GM21360 (cell line): ENCODE data around the gene TAS2R46.

Experiments
- ATAC-seq: cut with Tn5 transposase; IDR thresholded peaks from one replicate; pipeline ENCODE4 v1.9.1; 2021; ENCODE audit warnings: mild to moderate bottlenecking, moderate library complexity; ENCODE audit not compliant: unreplicated experiment

Gene TAS2R46

DNA sequence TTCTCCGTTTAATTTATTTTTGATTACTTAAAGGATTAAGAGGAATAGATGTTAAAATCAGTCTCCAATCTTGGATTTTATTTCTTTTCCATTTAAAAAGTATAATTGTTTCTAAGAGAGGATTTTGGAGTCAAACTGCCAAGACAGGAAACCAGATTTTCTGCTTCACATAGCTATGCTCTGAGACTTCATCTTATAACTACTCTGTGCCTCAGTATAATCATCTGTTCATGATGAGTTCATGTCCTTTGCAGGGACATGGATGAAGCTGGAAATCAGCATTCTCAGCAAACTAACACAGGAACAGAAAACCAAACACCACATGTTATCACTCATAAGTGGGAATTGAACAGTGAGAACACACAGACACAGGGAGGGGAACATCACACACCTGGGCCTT, 21.9 kb downstream of the TAS2R46 start:
- no peak for ATAC-seq

- no peak for ATAC-seq
Measured at GRCh38 chr12:11039171-11039570, 22.9 kb downstream of the TAS2R46 start.

- ATAC-seq: peak; percentile 57
Measured at GRCh38 chr12:11033959-11034358, 28.1 kb downstream of the TAS2R46 start.

DNA sequence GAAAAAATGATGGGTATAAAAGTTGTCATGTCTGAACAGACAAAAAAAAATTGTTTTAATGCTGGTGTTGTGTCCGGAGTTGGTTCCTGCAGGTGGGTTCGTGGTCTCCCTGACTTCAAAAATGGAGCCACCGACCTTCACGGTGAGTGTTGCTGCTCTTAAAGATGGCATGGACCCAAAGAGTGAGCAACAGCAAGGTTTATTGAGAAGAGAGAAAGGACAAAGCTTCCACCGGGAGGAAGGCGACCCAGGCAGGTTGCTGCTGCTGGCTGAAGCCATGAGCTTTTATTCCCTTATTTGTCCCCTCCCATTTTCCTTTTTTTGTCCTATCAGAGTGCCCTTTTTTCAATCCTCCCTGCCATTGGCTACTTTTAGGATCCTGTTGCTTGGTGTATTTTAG, 30.8 kb downstream of the TAS2R46 start, which contains the start of gene TAS2R31:
TSS of gene TAS2R31 (minus strand) at position 101 of the 400 bp plus-strand sequence. CDS start at position 29, 72 bp downstream.
- ATAC-seq: no peak

DNA sequence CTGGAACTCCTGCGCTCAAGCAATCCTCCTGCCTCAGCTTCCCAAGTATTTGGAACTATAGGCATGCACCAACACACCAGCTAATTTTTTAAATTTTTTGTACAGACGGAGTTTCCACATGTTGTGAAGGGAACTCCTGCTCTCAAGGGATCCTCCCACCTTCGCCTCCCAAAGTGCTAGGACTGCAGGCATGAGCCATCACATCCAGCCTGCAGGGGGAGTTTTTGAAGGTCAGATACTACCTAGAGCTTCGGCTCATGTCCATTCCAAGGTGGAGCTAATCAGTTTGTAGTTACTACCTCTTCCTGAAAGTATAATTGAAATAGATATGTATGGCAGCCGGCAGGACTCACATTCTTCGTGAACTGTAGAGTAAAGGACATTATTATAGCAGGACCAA, 36.0 kb downstream of the TAS2R46 start:
- no peak for ATAC-seq

- ATAC-seq: no peak
Measured at GRCh38 chr12:11023387-11023786, 38.7 kb downstream of the TAS2R46 start.

GRCh38 chr12:11022520-11022919, 39.6 kb downstream of the TAS2R46 start, which contains the start of gene TAS2R19:
TSS of gene TAS2R19 (minus strand) at chr12:11022620. CDS start at chr12:11022571, 49 bp downstream.
- ATAC-seq: no peak

DNA sequence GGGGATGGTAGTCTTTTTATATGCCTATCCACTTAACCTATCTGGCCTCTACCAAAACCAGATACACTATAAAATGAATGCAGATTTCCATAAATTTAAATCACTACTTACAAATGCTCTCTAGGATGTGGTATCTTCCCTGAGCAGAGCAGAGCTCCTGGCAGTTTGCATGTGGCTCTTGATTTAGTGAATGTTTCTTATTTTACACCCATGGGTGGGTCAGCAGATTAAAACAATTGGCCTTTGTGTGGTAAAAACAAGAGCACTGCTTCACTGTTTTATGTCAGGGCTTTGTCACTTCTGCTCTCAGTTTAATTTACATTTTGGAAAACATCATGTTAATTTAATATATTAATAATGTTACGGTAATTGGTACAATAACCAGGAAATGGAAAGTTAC, 45.2 kb downstream of the TAS2R46 start:
- no peak for ATAC-seq

DNA sequence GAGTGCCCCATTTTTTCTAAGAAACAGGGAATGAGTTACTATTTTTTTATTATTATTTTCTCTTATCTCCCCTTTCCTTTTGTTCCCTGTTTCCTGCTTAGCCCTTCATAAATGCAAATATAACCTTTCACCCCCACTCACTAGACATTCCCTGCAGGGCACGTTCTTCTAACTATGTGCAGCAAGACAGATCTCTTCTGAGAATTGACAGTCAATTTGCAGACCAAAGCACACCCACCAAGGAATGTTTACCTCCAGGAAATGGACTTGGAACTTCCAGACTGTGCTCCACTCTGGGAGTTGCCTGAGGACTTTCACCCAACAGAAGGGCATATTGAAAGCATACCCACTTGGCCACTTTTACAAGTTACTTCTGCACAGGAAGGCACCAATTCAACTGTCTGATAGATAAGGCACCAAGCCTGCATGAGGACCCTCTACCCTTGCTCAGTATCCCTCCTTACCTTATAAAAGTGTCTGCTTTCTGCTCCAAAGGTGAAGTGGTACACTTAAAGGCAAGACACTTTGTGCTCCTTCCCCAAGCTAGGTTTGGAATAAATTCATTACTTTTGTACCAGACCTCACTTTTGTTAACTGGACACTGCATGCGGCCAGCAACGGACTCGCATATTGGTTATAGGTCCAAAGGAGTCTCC, 46.2 kb downstream of the TAS2R46 start:
- no peak for ATAC-seq

- ATAC-seq: no peak
Measured at GRCh38 chr12:11014234-11014633, 47.9 kb downstream of the TAS2R46 start.
